HEK293 (cell line): ENCODE measurements around the gene GYPC.

Experiments used
- CTCF ChIA-PET: fragments of 350-600 bp; formaldehyde crosslinking; extraction: SDS; loops from one replicate; lab custom pipeline; 2021; ENCODE audit warnings: antibody characterized with exemption; lab: Yijun Ruan, JAX
- POLR2A ChIA-PET: fragments of 300-600 bp; formaldehyde crosslinking; extraction: SDS; loops from one replicate; lab custom pipeline; 2020; ENCODE audit warnings: antibody characterized with exemption, inconsistent platforms; lab: Yijun Ruan, JAX
- H3K27ac ChIP-seq: fragments of 200-500 bp; sonication (Bioruptor generic); 2 replicates; pipeline ENCODE4 v1.5.1; 2014; ENCODE audit warnings: low read depth, low read length, control low read depth, inconsistent platforms; ENCODE audit errors: extremely low read depth
- H3K36me3 ChIP-seq, 2 experiments: fragments of 200-500 bp in 1 of 2; sonication (Bioruptor generic) in 1 of 2; 1 replicate in 1 of 2; 2 replicates in 1 of 2; pipeline ENCODE4 v1.5.1; 2014 to 2017; ENCODE audit warnings: inconsistent platforms in 2 of 2, low read length in 2 of 2; ENCODE audit not compliant: control insufficient read depth in 2 of 2, insufficient read depth in 1 of 2
- H3K4me1 ChIP-seq: fragments of 200-500 bp; sonication (Bioruptor generic); 2 replicates; pipeline ENCODE4 v1.5.1; 2014; ENCODE audit warnings: mild to moderate bottlenecking, low read length, inconsistent platforms; ENCODE audit not compliant: control insufficient read depth, insufficient read depth
- H3K4me3 ChIP-seq: 2 replicates; pipeline ENCODE4 v1.5.1; 2011; ENCODE audit warnings: low read depth, mild to moderate bottlenecking, control low read depth, low read length, moderate library complexity
- H3K9me3 ChIP-seq: fragments of 200-500 bp; sonication (Bioruptor generic); 2 replicates; pipeline ENCODE4 v1.5.1; 2014; ENCODE audit warnings: low read depth, low read length, inconsistent platforms; ENCODE audit not compliant: control insufficient read depth, insufficient read depth
- FEZF1 ChIP-seq: fragments of 450-650 bp; formaldehyde crosslinking; IDR thresholded peaks from 2 replicates; pipeline ENCODE4 v1.5.1; 2016; ENCODE audit warnings: missing biosample characterization, missing genetic modification characterization
- OSR2 ChIP-seq: fragments of 450-650 bp; formaldehyde crosslinking; IDR thresholded peaks from 2 replicates; pipeline ENCODE4 v1.5.1; 2016; ENCODE audit warnings: missing biosample characterization, missing genetic modification characterization
- ZNF174 ChIP-seq: fragments of 450-650 bp; formaldehyde crosslinking; IDR thresholded peaks from 2 replicates; pipeline ENCODE4 v1.5.0; 2017; ENCODE audit warnings: missing biosample characterization, mild to moderate bottlenecking, missing genetic modification characterization
- ZNF2 ChIP-seq: fragments of 450-650 bp; formaldehyde crosslinking; IDR thresholded peaks from 2 replicates; pipeline ENCODE4 v1.5.1; 2016; ENCODE audit warnings: missing biosample characterization, missing genetic modification characterization
- ZNF488 ChIP-seq: fragments of 450-650 bp; formaldehyde crosslinking; IDR thresholded peaks from 2 replicates; pipeline ENCODE4 v1.5.1; 2016; ENCODE audit warnings: missing biosample characterization, missing genetic modification characterization
- ZNF514 ChIP-seq: fragments of 450-650 bp; formaldehyde crosslinking; IDR thresholded peaks from 2 replicates; pipeline ENCODE4 v1.5.1; 2016; ENCODE audit warnings: missing biosample characterization, missing genetic modification characterization
- ZNF596 ChIP-seq: fragments of 450-650 bp; IDR thresholded peaks from 2 replicates; pipeline ENCODE4 v1.5.0; 2018; ENCODE audit warnings: missing biosample characterization, mild to moderate bottlenecking, missing genetic modification characterization, moderate library complexity
- ZNF664 ChIP-seq: fragments of 450-650 bp; formaldehyde crosslinking; IDR thresholded peaks from 2 replicates; pipeline ENCODE4 v1.5.1; 2016; ENCODE audit warnings: missing biosample characterization, missing genetic modification characterization

GYPC gene

GRCh38 chr2:126736133-126736874 is 80.3 kb downstream of the GYPC start (continued):
- TF ChIP-seq ZNF174 (tag by site-specific recombination) (no peak), ZNF488 (tag by site-specific recombination) (no peak), ZNF2 (no peak), ZNF514 (tag by site-specific recombination) (no peak), OSR2 (tag by site-specific recombination) (peak; percentile 57), ZNF664 (tag by site-specific recombination) (no peak)

- Histone ChIP-seq H3K4me3 (no peak overlapping the region), H3K27ac (no peak overlapping the region), H3K9me3 (no peaks in the 10 kb centered on the region), H3K4me1 (no peaks in the 10 kb centered on the region), H3K36me3 (no peaks in the 10 kb centered on the region)
- ChIA-PET POLR2A (no interaction called here), CTCF (no interaction called here)
- no peak for TF ChIP-seq FEZF1 (tag by site-specific recombination)
These were observed 83.2 kb downstream of the GYPC start for GRCh38 chr2:126739141-126739540.

GRCh38 chr2:126744640-126745039 is 88.7 kb downstream of the GYPC start:
- Histone ChIP-seq H3K9me3 (no peaks in the 10 kb centered on the region), H3K4me1 (no peaks in the 10 kb centered on the region), H3K36me3 (no peaks in the 10 kb centered on the region), H3K4me3 (no peak overlapping the region), H3K27ac (no peak overlapping the region)
- CTCF ChIA-PET: interaction anchor here (0.6 kb wide), 1 partner anchor 518 kb away, joined by 3 read pairs; no protein-coding TSS in a partner anchor
- no peak for TF ChIP-seq ZNF596 (tag by site-specific recombination)
- POLR2A ChIA-PET: interaction anchor here (0.7 kb wide), 1 partner anchor 107 kb away, joined by 4 read pairs; no protein-coding TSS in a partner anchor
